Measurements from ENCODE around the gene NRCAM.

Gene NRCAM

GRCh38 chr7:108193594-108194498 is 262.4 kb downstream of the NRCAM start:
- no peak for DNase-seq

DNA sequence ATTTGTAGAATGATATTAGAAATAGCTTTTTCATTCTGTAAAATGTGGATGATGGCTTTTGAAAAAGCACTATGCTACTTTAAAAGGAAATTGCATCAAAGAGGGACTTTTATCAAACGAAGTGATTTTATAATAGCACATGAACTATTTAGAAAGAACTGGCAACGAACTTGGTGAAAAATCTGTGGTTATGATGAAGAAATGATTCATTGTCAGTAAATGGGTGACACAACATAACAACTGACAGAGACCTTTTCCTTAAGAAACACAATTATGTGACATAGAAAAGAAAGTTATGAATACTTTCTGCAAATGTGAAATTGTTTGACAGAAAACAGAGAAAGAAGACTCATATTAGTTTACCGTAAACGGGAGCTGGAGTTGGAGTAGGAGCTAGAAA is 265.3 kb downstream of the NRCAM start:
- DNase-seq = no peak

GRCh38 chr7:108189733-108190388 is 266.4 kb downstream of the NRCAM start:
- DNase-seq = no peak

DNA sequence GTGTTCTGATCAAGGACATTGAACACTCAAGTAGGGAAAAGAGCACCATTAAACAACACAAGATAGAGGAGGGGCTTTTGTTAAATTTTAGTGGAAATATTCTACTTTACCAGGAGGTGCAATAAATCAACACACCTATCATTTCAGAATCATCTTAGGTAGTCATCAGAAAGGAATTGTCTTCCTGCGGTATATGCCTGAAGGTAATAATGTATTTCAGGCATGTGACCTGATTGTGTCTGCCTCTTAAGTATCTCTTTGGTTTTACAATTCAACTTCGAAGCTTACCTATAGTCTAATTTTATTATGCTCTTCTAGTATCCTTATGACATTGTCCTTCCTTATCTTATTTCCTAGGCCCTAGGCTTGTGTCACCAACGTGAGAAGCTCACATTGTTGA is 267.5 kb downstream of the NRCAM start:
- no peak for DNase-seq

DNA sequence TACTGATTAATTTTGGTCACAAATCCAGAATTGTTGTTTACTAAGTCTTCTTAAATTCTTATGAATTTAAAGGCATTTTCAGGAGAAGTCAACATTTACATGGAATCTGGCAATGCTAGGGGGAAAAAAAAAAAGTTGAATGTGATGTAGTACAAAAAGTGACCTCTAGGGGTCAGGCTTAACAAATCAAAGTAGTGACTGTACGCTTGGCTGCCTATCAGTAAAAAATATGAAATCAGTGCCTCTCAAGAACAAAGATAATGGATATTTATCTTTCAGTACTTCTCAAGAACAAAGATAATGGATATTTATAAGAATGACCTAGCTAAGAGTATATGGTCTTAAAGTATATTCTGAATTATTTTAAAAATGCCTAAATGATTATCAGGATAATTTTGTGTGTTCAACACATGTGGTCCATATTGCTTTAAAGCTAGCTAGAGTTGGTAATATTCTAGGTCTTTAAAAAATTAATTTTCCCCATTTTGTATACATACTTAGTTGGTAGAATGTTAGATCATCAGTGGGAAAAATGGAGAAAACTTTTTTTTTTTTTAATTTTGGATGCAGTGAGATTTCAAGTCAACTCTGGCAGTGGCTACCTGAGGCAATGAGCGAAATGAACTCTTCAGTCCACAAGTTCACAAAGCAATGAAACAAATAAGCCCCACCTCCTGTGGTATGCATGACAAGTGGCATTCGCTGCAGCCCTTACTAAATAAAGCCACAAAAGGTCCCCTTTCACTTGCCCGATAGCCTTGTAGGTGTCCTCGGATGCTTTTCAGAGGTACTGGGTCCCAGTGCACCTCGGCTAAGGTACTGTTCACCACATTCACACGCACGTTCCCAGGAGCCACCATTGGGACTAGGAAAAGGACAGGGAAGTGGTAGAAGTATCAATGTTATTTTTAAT is 274.9 kb downstream of the NRCAM start:
- DNase-seq = peak; percentile 36

DNA sequence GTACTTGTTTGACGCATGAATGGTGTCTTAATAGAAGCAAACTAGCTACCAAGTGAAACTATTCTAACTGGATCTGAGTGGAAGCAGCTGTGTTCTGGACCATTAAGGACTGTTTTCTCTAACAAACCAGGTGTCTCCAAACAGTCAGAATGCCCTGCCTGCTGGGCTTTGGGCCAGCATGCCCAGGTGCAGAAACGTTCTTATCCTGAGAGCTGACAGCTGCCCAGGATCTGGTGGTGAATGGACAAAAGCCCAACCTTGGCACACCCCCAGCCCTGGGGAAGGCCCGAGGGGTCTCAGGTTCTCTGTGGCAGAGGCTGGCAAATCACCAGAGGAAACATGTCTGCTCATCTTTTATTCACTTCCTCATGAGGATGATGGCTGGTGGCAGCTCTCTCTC is 277.8 kb downstream of the NRCAM start:
- no peak for DNase-seq

- no peak for DNase-seq
Observed at GRCh38 chr7:108171164-108171563, 285.1 kb downstream of the NRCAM start.

- DNase-seq = no peak
Observed at GRCh38 chr7:108170251-108170650, 286.0 kb downstream of the NRCAM start.

DNA sequence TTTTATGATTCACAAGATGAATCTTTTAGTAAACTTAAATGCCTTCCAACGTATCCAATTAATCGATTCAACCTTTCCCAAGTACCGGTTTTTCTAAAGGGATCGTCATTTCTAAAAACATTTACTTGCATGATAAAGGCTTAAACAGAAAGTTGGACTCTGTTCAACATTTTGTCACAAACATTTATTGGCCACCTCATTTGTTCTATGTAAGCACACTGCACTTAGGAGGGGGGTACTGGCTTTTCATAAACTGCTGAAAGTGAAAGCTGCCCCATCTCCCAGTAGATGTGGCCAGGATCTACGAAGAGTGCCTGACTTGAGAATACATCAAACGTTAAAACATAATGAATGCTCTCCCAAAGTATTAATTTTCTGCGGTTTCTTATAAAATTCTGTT is 288.8 kb downstream of the NRCAM start:
- DNase-seq = no peak

DNA sequence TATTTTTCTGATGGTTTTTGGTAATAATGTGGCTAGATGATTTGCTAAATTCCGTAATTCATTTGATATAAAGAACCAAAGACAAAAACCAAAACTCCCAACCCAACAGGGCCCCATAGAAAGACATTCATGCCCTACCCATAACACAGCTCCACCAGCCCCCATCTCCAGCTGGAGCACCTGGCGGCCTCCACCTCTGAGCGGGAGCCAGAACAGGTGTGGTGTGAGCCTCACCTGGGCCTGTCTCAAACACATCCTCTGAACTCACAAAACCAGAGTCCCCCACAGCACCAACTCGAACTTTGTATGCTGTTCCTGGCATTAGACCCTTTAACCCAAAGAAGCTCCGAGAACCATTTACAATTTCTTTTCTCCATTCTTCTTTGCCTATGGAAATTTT is 289.5 kb downstream of the NRCAM start:
- DNase-seq = no peak

GRCh38 chr7:108165723-108166122 is 290.5 kb downstream of the NRCAM start:
- no peak for DNase-seq

DNA sequence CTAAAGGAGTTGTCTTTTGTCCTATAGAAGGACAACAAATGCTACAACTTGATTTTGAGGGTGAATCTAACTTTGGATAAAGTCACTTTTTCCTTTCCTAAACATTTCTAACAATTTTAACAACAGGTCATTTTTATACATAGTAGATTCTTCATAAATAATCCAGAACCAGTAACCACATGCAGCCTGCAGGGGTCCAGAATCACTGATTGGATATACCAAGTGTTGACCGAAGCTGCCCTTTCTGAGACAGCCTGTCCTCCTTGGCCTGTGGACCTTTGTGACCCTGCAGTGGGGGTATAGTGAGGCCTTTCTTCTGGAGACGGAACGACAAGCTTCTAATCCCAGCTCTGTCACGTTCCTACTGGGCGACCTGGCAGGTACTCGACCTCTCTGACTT is 291.3 kb downstream of the NRCAM start:
- DNase-seq = no peak

DNA sequence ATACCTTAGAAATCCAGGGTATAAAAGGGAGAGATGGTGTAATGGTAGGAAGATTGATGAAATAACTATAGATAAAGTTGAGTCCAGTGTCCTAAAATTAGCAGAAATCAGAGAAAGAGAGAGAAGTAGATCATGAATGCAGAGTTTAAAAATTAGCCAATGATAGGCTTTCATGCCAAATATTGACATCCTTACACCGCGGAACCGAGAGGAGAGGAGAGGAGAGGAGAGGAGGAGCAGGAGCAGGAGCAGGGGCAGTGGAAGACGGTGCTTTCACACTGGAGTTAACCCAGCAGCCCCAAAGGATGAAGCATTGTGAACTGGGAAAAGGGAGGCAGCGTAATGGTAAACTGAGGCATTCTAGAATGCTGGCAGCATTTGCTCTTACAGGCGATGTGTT is 291.9 kb downstream of the NRCAM start:
- DNase-seq = no peak

GRCh38 chr7:108158776-108159175 is 297.5 kb downstream of the NRCAM start:
- no peak for DNase-seq

- DNase-seq = no peak
Observed at GRCh38 chr7:108157606-108158335, 298.5 kb downstream of the NRCAM start.

DNA sequence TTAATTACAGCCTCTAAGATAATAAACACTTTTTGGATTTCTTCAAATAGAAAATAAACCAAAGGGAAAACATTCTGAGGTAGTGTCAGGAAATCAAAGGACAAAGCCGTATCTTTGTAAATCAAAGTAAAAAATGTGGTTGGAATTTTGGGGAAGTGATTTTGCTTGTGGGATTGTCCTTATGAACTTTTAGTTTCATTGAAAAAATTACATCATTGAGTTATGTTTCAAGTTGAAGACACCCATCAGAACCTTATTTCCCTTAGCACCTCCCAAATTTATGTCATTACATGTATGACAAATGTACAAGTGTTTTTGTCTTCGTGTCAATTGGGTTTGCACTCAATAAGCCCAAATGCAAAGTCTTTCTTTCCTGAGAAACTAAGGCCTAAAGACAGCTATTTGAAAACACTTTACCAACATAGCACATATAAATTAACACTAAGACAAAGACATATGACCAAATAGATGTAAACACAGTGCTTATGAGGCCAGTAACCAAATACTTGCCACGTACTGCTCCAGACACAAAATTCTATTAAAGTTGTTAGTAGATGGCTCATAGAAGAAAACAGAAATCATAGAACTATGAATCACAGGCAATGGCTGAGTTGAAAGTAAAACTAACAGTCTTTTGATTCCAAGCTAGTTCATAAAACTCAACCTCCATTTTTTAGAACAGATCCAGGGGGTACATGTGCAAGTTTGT is 299.2 kb downstream of the NRCAM start:
- peak; percentile 80 for DNase-seq

DNA sequence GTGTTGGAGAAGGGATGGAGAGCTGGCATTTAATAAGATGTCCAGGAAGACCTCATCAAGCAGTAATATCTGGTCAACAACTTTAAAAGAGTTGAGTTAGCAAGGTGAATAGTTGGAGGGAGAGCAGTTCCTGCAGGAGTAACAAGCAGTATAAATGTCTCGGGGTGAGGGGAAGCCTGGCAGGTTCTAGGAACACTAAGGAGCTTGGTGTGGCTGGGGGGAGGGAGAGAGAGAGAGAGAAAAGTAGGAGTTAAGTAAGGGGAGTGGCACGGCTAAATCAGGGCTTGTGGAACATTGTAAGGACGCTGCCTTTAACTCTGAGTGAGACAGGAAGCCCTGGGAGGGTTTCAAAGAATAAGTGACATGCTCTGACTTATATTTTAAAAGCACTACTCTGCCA is 304.0 kb downstream of the NRCAM start:
- DNase-seq = no peak

GRCh38 chr7:108149908-108150307 is 306.3 kb downstream of the NRCAM start:
- no peak for DNase-seq

- DNase-seq = no peak
Observed at GRCh38 chr7:108149119-108149518, 307.1 kb downstream of the NRCAM start.

DNA sequence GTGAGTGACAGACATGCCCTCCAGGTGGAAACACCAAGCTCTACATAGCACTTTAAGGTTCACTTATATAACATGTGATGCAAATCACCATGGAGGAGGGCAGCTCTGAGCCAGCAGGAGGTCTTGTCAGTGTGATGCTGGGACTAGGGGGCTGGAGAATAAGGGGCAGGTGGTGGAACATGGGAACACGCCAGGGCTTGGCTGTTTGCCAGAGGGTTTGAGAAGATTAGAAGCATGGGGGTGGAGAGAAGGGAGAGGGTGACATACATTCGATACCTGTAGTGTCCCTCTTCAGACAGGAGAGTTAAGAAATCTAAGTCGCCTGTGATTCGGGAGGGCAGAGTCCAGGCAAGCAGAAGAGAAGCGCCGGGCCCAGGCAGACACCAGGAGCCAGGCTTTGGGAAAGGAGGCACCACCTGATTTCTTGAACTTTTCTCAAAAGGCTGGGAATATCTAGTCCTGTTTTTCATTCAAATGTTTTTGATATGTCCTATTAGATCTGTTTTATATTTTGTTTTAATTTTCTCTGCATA is 309.1 kb downstream of the NRCAM start:
- DNase-seq = no peak

DNA sequence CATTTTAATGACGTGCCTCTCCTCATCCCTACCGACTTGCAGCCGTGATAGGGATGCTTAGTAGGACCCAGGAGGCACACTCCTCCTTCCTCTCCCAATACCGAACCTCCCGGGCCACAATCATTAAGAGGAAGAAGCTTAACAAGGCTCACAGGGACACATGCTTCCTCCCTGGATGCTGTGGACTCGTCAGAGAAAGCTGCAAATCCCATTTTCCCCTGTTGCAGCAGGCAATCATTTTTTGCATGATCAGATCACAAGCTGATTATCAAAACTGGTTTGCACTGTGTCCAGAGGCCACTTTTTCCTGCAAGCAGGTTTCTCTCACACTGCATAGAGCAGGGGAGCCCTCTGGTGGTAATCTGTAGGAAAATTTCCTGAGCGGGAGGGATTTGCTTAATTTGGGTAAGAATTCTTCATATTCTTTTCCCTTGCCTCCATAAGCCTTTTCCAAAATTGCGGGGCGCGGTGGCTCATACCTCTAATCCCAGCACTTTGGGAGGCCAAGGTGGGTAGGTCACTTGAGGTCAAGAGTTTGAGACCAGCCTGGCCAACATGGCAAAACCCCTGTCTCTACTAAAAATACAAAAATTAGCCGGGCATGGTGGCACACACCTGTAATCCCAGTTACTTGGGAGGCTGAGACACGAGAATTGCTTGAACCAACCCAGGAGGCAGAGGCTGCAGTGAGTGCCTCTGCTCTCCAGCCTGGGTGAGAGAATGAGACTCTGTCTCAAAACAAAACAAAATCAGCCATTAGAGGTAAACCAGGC is 310.0 kb downstream of the NRCAM start:
- peak; percentile 58 for DNase-seq

Measured in inflammatory macrophage treated with lipopolysaccharide for 4 hours (primary cell).